GM12878 (cell line): ENCODE results near the gene DCAF6. TPM values are rescaled to one million over a fixed set of nuclear protein-coding genes. Genes with fewer than 3 reads are reported as not detected.

Experiments
- ATAC-seq: fragments of 200-7000 bp; cut with Tn5 transposase; 3 replicates; pipeline ENCODE4 v1.9.1; 2020; ENCODE audit warnings: mild to moderate bottlenecking, moderate library complexity
- BruUV-seq: library from RNA; stranded (reverse); fragments of 400-500 nt; replicated peaks from 2 replicates; lab custom pipeline; 2021; lab: Mats Ljungman, UMichigan
- CTCF ChIA-PET: fragments of 300-600 bp; sonication (Branson Sonifier 250); formaldehyde crosslinking; extraction: SDS; loops from one replicate; lab custom pipeline; 2021; ENCODE audit warnings: inconsistent platforms; lab: Yijun Ruan, JAX
- POLR2A ChIA-PET: fragments of 350-600 bp; formaldehyde crosslinking; extraction: SDS; loops from one replicate; lab custom pipeline; 2021; ENCODE audit warnings: inconsistent platforms; lab: Charles Lee
- RAD21 ChIA-PET: fragments of 300-600 bp; sonication (Branson Sonifier 250); formaldehyde crosslinking; loops from one replicate; lab custom pipeline; 2023; ENCODE audit warnings: antibody characterized with exemption; ENCODE audit not compliant: unreplicated experiment; lab: Charles Lee
- SMC1A ChIA-PET: fragments of 300-600 bp; sonication (Branson Sonifier 250); formaldehyde crosslinking; loops from one replicate; lab custom pipeline; 2023; ENCODE audit not compliant: unreplicated experiment, uncharacterized antibody; lab: Charles Lee
- DNase-seq: peaks from one replicate; pipeline ENCODE4 v3.0.0-alpha.2; 2011; ENCODE audit warnings: low read depth, low spot score
- FAIRE-seq: peaks from 3 replicates; lab custom pipeline; 2011; peaks lifted over from hg19 to GRCh38; lab: Jason Lieb, UNC
- H2AFZ ChIP-seq: 2 replicates; pipeline ENCODE4 v1.6.0; 2011; ENCODE audit warnings: low read depth, low read length, control low read depth; ENCODE audit not compliant: control insufficient read depth
- H3K27ac ChIP-seq: 2 replicates; pipeline ENCODE4 v1.5.1; 2011; ENCODE audit warnings: control low read depth; ENCODE audit not compliant: control insufficient read depth, insufficient read depth
- H3K27me3 ChIP-seq, 2 experiments: replicated peaks in 1 of 2; 2 replicates each; pipeline versions ENCODE4 v1.6.0 to v1.6.1; 2011; ENCODE audit warnings: low read length in 1 of 2; ENCODE audit not compliant: control insufficient read depth in 2 of 2, insufficient read depth in 2 of 2
- H3K36me3 ChIP-seq, 2 experiments: 2 replicates each; pipeline ENCODE4 v1.5.1; 2011; ENCODE audit warnings: low read length in 1 of 2; ENCODE audit not compliant: control insufficient read depth in 2 of 2, insufficient read depth in 2 of 2
- H3K4me1 ChIP-seq: 2 replicates; pipeline ENCODE4 v1.6.1; 2011; ENCODE audit warnings: mild to moderate bottlenecking, low read length, moderate library complexity, mixed read lengths; ENCODE audit not compliant: control insufficient read depth, insufficient read depth
- H3K4me2 ChIP-seq: 2 replicates; pipeline ENCODE4 v1.6.0; 2011; ENCODE audit warnings: control low read depth; ENCODE audit not compliant: control insufficient read depth, insufficient read depth
- H3K4me3 ChIP-seq: fragments of 200-600 bp; sonication (generic); 2 replicates; pipeline ENCODE4 v1.5.1; 2016
- H3K79me2 ChIP-seq: 2 replicates; pipeline ENCODE4 v1.6.0; 2011; ENCODE audit warnings: low read length; ENCODE audit not compliant: control insufficient read depth, insufficient read depth
- H3K9ac ChIP-seq: 2 replicates; pipeline ENCODE4 v1.8.0; 2011; ENCODE audit warnings: low read length, control low read depth, mixed read lengths; ENCODE audit not compliant: control insufficient read depth, insufficient read depth
- H3K9me3 ChIP-seq: replicated peaks from 3 replicates; pipeline ENCODE4 v1.5.1; 2011; ENCODE audit warnings: mild to moderate bottlenecking, low read length; ENCODE audit not compliant: control insufficient read depth, insufficient read depth
- H4K20me1 ChIP-seq: 2 replicates; pipeline ENCODE4 v1.6.0; 2011; ENCODE audit not compliant: control insufficient read depth, insufficient read depth
- ATF2 ChIP-seq: IDR thresholded peaks from 2 replicates; pipeline ENCODE4 v1.6.1; 2012; ENCODE audit warnings: low read length, inconsistent platforms
- CEBPB ChIP-seq, 2 experiments: fragments of 150-350 bp in 1 of 2; IDR thresholded peaks; 2 replicates each; pipeline ENCODE4 v1.6.1; 2012 to 2014; ENCODE audit warnings: low read depth in 2 of 2, low read length in 2 of 2, borderline replicate concordance in 1 of 2, inconsistent platforms in 1 of 2
- CREB1 ChIP-seq: IDR thresholded peaks from 2 replicates; pipeline ENCODE4 v1.6.1; 2012; ENCODE audit warnings: low read depth, mild to moderate bottlenecking, inconsistent platforms
- GABPA ChIP-seq: IDR thresholded peaks from 2 replicates; pipeline ENCODE4 v1.6.1; 2014; ENCODE audit warnings: antibody characterized with exemption, low read depth, mild to moderate bottlenecking, inconsistent platforms
- NR2C2 ChIP-seq: IDR thresholded peaks from 2 replicates; pipeline ENCODE4 v1.6.1; 2011; ENCODE audit warnings: borderline replicate concordance, low read depth; ENCODE audit not compliant: control insufficient read depth, insufficient read length
- RB1 ChIP-seq: fragments of 450-650 bp; formaldehyde crosslinking; IDR thresholded peaks from 2 replicates; pipeline ENCODE4 v1.6.1; 2017; ENCODE audit warnings: mild to moderate bottlenecking, borderline replicate concordance
- ZBTB11 ChIP-seq: fragments of 450-650 bp; formaldehyde crosslinking; IDR thresholded peaks from 2 replicates; pipeline ENCODE4 v1.5.0; 2022; ENCODE audit warnings: mild to moderate bottlenecking, missing genetic modification characterization
- WGBS: methylation state at CpG from one replicate; pipeline ENCODE4 v1.1.6; 2016; ENCODE audit warnings: low lambda C conversion rate; ENCODE audit not compliant: insufficient replicate concordance, insufficient coverage; ENCODE audit errors: missing lambda C conversion rate; 5-methylcytosine and 5-hydroxymethylcytosine counted together
- in situ Hi-C: fragments of 300-500 bp; cut with MboI; formaldehyde crosslinking; loops from 9 replicates; pipeline ENCODE4 v1.14.3; 2018; ENCODE audit warnings: mixed read lengths
- intact Hi-C: fragments of 100-400 bp; cut with micrococcal nuclease; formaldehyde crosslinking; loops from one replicate; pipeline ENCODE4 v1.14.2; 2022; ENCODE audit not compliant: unreplicated experiment
- polyA plus RNA-seq, 11 experiments: library from polyadenylated mRNA; depleted of rRNA in 4 of 11; unstranded in 6 of 11; stranded (reverse) in 5 of 11; fragments of >200 nt; fragmentation: Nextera tagmentation in 4 of 11; fragmentation: Illumina TruSeq in 1 of 11; extraction: Ambion mirVana in 4 of 11; extraction: Trizol in 1 of 11; gene quantifications; 1 replicate in 1 of 11; 2 replicates in 10 of 11; pipeline versions ENCODE4 v1.2.1 to v1.2.3, GENCODE V29; 2011 to 2016; ENCODE audit warnings: inconsistent platforms in 2 of 11, missing spikeins in 2 of 11, low read depth in 1 of 11
- total RNA-seq, 4 experiments: library from RNA; depleted of rRNA in 3 of 4; stranded (reverse); fragments of >200 nt in 3 of 4; fragmentation: Illumina TruSeq in 1 of 4; extraction: Trizol in 1 of 4; gene quantifications; 2 replicates each; pipeline versions ENCODE4 v1.2.1 to v1.2.3, GENCODE V29; 2013 to 2021

Gene DCAF6
- total and polyA plus RNA-seq, 10 of the 15 experiments (the other 5 are each of a cell fraction or from before 2014, with no cell fraction given), result 11.4 to 62.7 (median 33.0) TPM

- in situ Hi-C loops, result no loop called here
- FAIRE-seq (no peak), DNase-seq (no peak)
- WGBS, result 100% methylated on average over 1 of the region's 1 CpG
- TF ChIP-seq ZBTB11 (no peak), GABPA (no peak), RB1 (no peak), ATF2 (no peak), NR2C2 (no peak), CREB1 (no peak), CEBPB (IDR thresholded peaks at IDR 0.05; ENCODE audit: borderline replicate concordance in 1 of 2, low read depth in 2 of 2, low read length in 2 of 2) (no peak)
- TF ChIP-seq, all 136 proteins: peak for 0
- RAD21 ChIA-PET, result no interaction called here
- Histone ChIP-seq H3K4me1 (no peaks in the 10 kb centered on the region), H3K36me3 (peaks cover 0 to 6% of the 10 kb centered on the region in 2 experiments; a peak in 3 of 4 replicates), H3K4me3 (no peak overlapping the region), H4K20me1 (no peaks in the 10 kb centered on the region), H3K9ac (no peak overlapping the region), H3K27ac (no peak overlapping the region), H3K27me3 (no peaks in the 10 kb centered on the region), H3K9me3 (no peaks in the 10 kb centered on the region), H3K4me2 (no peak overlapping the region), H2AFZ (no peak overlapping the region), H3K79me2 (peaks cover 30% of the 10 kb centered on the region)
- intact Hi-C loops, result no loop called here
- no TSS peak for BruUV-seq
- POLR2A ChIA-PET, result no interaction called here
- no peak for ATAC-seq
- SMC1A ChIA-PET, result no interaction called here
- CTCF ChIA-PET, result no interaction called here
Measured at GRCh38 chr1:167950569-167950968, 14.1 kb downstream of the DCAF6 start.
